ENCODE data around the gene RMND5B. TPM values are rescaled to one million over a fixed set of nuclear protein-coding genes. Genes with fewer than 3 reads are reported as not detected.

RMND5B gene
- total RNA-seq, 1 donor from 2014 or later: 51.6 TPM

- DNase-seq (ENCODE audit: extremely low spot score in 2 of 2): no peak
- Histone ChIP-seq H3K4me1 (peaks cover 5% of the 10 kb centered on the region), H3K9me3 (no peaks in the 10 kb centered on the region), H3K4me3 (no peak overlapping the region), H3K36me3 (peaks cover 0 to 21% of the 10 kb centered on the region in 2 donors), H3K27me3 (no peaks in the 10 kb centered on the region), H3K27ac (no peak overlapping the region)
- TF ChIP-seq CTCF (IDR thresholded peaks at IDR 0.05): no peak
- no peak for TF ChIP-seq POLR2A (IDR thresholded peaks at IDR 0.05)
- TF ChIP-seq POLR2AphosphoS5 (IDR thresholded peaks at IDR 0.05; ENCODE audit: insufficient read depth in 1 of 2, low read depth in 1 of 2): no peak
- intact Hi-C loops (cut with DNase I): no loop called here
These were observed 6.2 kb downstream of the RMND5B start for GRCh38 chr5:178136990-178137389.

GRCh38 chr5:178137991-178138390 is 7.2 kb downstream of the RMND5B start:
- Histone ChIP-seq H3K9me3 (no peaks in the 10 kb centered on the region), H3K4me3 (no peak overlapping the region), H3K36me3 (peaks cover 0 to 30% of the 10 kb centered on the region in 2 donors), H3K27me3 (no peaks in the 10 kb centered on the region), H3K27ac (no peak overlapping the region), H3K4me1 (no peaks in the 10 kb centered on the region)
- TF ChIP-seq POLR2A (IDR thresholded peaks at IDR 0.05) (no peak), CTCF (IDR thresholded peaks at IDR 0.05) (no peak)
- intact Hi-C loops (cut with DNase I): no loop called here
- no peak for DNase-seq (ENCODE audit: extremely low spot score in 2 of 2)

- Histone ChIP-seq H3K9me3 (no peaks in the 10 kb centered on the region), H3K4me3 (no peak overlapping the region), H3K4me1 (no peaks in the 10 kb centered on the region), H3K27ac (no peak overlapping the region), H3K36me3 (peaks cover 0 to 48% of the 10 kb centered on the region in 2 donors), H3K27me3 (no peaks in the 10 kb centered on the region)
- intact Hi-C loops (cut with DNase I): loop anchor here (10.0 kb wide), 1 partner anchor 1473 kb away; no protein-coding TSS in a partner anchor
- TF ChIP-seq POLR2A (IDR thresholded peaks at IDR 0.05) (no peak), CTCF (IDR thresholded peaks at IDR 0.05) (no peak), POLR2AphosphoS5 (IDR thresholded peaks at IDR 0.05; ENCODE audit: insufficient read depth in 1 of 2, low read depth in 1 of 2) (no peak)
- DNase-seq (ENCODE audit: extremely low spot score in 2 of 2): no peak
These were observed 10.7 kb downstream of the RMND5B start for GRCh38 chr5:178141550-178141949.

GRCh38 chr5:178142642-178143041 is 11.8 kb downstream of the RMND5B start:
- H3K27me3 ChIP-seq: no peaks in the 10 kb centered on the region
- peaks cover 0 to 59% of the 10 kb centered on the region in 2 donors for H3K36me3 ChIP-seq
- DNase-seq (ENCODE audit: extremely low spot score in 2 of 2): no peak
- H3K9me3 ChIP-seq: no peaks in the 10 kb centered on the region
- TF ChIP-seq CTCF (IDR thresholded peaks at IDR 0.05): no peak
- TF ChIP-seq POLR2AphosphoS5 (IDR thresholded peaks at IDR 0.05; ENCODE audit: insufficient read depth in 1 of 2, low read depth in 1 of 2): no peak
- TF ChIP-seq POLR2A (IDR thresholded peaks at IDR 0.05): no peak
- no peak overlapping the region for H3K27ac ChIP-seq
- no peak overlapping the region for H3K4me3 ChIP-seq
- H3K4me1 ChIP-seq: no peaks in the 10 kb centered on the region
- intact Hi-C loops (cut with DNase I): loop anchor here (10.0 kb wide), 1 partner anchor 1472 kb away; no protein-coding TSS in a partner anchor

- Histone ChIP-seq H3K27ac (no peak overlapping the region), H3K4me3 (no peak overlapping the region), H3K36me3 (peaks cover 0 to 65% of the 10 kb centered on the region in 2 donors), H3K9me3 (no peaks in the 10 kb centered on the region), H3K4me1 (no peaks in the 10 kb centered on the region), H3K27me3 (no peaks in the 10 kb centered on the region)
- DNase-seq (ENCODE audit: extremely low spot score in 2 of 2): no peak
- intact Hi-C loops (cut with DNase I): loop anchor here (10.0 kb wide), 1 partner anchor 1472 kb away; no protein-coding TSS in a partner anchor
- TF ChIP-seq POLR2AphosphoS5 (IDR thresholded peaks at IDR 0.05; ENCODE audit: insufficient read depth in 1 of 2, low read depth in 1 of 2) (no peak), POLR2A (IDR thresholded peaks at IDR 0.05) (no peak), CTCF (IDR thresholded peaks at IDR 0.05) (no peak)
These were observed 12.4 kb downstream of the RMND5B start for GRCh38 chr5:178143246-178143645.

Measured in vagina (tissue), 2 donors.